Measurements from ENCODE around the gene ZSCAN10. TPM values are rescaled to one million over a fixed set of nuclear protein-coding genes. Genes with fewer than 3 reads are reported as not detected.

Gene ZSCAN10
- total and polyA plus RNA-seq, 2 of the 13 experiments (the other 11 are each of a cell fraction or from before 2014, with no cell fraction given) = not detected

GRCh38 chr16:3143598-3144320 is 44.7 kb upstream of the ZSCAN10 start (continued):
- TF ChIP-seq ZNF687 (CRISPR knock-in tag; IDR thresholded peaks at IDR 0.05) (peak; percentile 89), PHB2 (IDR thresholded peaks at IDR 0.05; ENCODE audit: partially characterized antibody) (no peak), ZGPAT (CRISPR knock-in tag; IDR thresholded peaks at IDR 0.05) (no peak), FOXK1 (CRISPR knock-in tag; IDR thresholded peaks at IDR 0.05; ENCODE audit: borderline replicate concordance, low read depth) (no peak), ZNF83 (CRISPR knock-in tag; IDR thresholded peaks at IDR 0.05; ENCODE audit: borderline replicate concordance) (no peak), DZIP1 (CRISPR knock-in tag; IDR thresholded peaks at IDR 0.05) (no peak), SNAI1 (CRISPR knock-in tag; IDR thresholded peaks at IDR 0.05; ENCODE audit: borderline replicate concordance) (no peak), MED8 (CRISPR knock-in tag; IDR thresholded peaks at IDR 0.05; ENCODE audit: insufficient replicate concordance) (no peak), NR2F2 (IDR thresholded peaks at IDR 0.05; ENCODE audit: borderline replicate concordance, low read depth) (peak; percentile 20; the same call in 1 of the 2 replicates), ETV6 (CRISPR knock-in tag; conservative IDR thresholded peaks at IDR 0.05) (no peak), MEF2D (CRISPR knock-in tag; IDR thresholded peaks at IDR 0.05) (no peak; the same call in 1 of the 2 replicates), BORCS8-MEF2B (CRISPR knock-in tag; IDR thresholded peaks at IDR 0.05) (no peak), MLX (CRISPR knock-in tag; IDR thresholded peaks at IDR 0.05) (no peak), ARNTL (CRISPR knock-in tag; IDR thresholded peaks at IDR 0.05) (0 out of 2 replicates have a peak, but pooled peaks have one; percentile 25), ZNF550 (CRISPR knock-in tag; IDR thresholded peaks at IDR 0.05; ENCODE audit: borderline replicate concordance) (no peak)
- TF ChIP-seq, protein P1, sequence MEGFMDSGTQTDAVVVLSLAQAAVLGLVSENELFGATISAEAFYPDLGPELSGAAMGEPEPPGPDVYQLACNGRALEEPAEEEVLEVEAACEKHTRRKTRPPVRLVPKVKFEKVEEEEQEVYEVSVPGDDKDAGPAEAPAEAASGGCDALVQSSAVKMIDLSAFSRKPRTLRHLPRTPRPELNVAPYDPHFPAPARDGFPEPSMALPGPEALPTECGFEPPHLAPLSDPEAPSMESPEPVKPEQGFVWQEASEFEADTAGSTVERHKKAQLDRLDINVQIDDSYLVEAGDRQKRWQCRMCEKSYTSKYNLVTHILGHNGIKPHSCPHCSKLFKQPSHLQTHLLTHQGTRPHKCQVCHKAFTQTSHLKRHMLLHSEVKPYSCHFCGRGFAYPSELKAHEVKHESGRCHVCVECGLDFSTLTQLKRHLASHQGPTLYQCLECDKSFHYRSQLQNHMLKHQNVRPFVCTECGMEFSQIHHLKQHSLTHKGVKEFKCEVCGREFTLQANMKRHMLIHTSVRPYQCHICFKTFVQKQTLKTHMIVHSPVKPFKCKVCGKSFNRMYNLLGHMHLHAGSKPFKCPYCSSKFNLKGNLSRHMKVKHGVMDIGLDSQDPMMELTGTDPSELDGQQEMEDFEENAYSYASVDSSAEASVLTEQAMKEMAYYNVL (CRISPR knock-in tag; IDR thresholded peaks at IDR 0.05; ENCODE audit: borderline replicate concordance) = 0 out of 2 replicates have a peak, but pooled peaks have one; percentile 16
